HG02642 (cell line): Measurements from ENCODE around the gene FCN1.

Source experiments
- ATAC-seq: cut with Tn5 transposase; IDR thresholded peaks from one replicate; pipeline ENCODE4 v1.9.1; 2021; ENCODE audit warnings: mild to moderate bottlenecking; ENCODE audit not compliant: unreplicated experiment, poor library complexity

The FCN1 gene

GRCh38 chr9:134881313-134881670 lies 36.4 kb downstream of the FCN1 start:
- no peak for ATAC-seq

GRCh38 chr9:134880484-134881312 lies 37.0 kb downstream of the FCN1 start, which contains the start of gene FCN2:
FCN2 (plus strand) TSS chr9:134880810; CDS start chr9:134880822, 12 bp downstream.
- no peak for ATAC-seq

- no peak for ATAC-seq
These were observed 37.8 kb downstream of the FCN1 start for GRCh38 chr9:134879664-134880483.

- ATAC-seq, result no peak
These were observed 40.2 kb downstream of the FCN1 start for GRCh38 chr9:134877541-134877940.

GRCh38 chr9:134875371-134875770 lies 42.3 kb downstream of the FCN1 start:
- no peak for ATAC-seq

GRCh38 chr9:134872482-134873231 lies 45.1 kb downstream of the FCN1 start:
- ATAC-seq, result no peak

GRCh38 chr9:134871697-134872340 lies 45.9 kb downstream of the FCN1 start:
- no peak for ATAC-seq

- ATAC-seq, result no peak
These were observed 46.7 kb downstream of the FCN1 start for GRCh38 chr9:134870746-134871662.

GRCh38 chr9:134870301-134870694 lies 47.4 kb downstream of the FCN1 start:
- no peak for ATAC-seq

GRCh38 chr9:134869554-134870300 lies 48.0 kb downstream of the FCN1 start:
- ATAC-seq, result no peak

- no peak for ATAC-seq
These were observed 48.8 kb downstream of the FCN1 start for GRCh38 chr9:134868751-134869553.

GRCh38 chr9:134867917-134868750 lies 49.6 kb downstream of the FCN1 start:
- ATAC-seq, result no peak

- no peak for ATAC-seq
These were observed 52.9 kb downstream of the FCN1 start for GRCh38 chr9:134864821-134865190.

GRCh38 chr9:134863941-134864820 lies 53.5 kb downstream of the FCN1 start:
- ATAC-seq, result no peak

GRCh38 chr9:134863306-134863902 lies 54.3 kb downstream of the FCN1 start:
- no peak for ATAC-seq
